GM12878 (cell line): ENCODE results near the gene CACNA1D. TPM values are rescaled to one million over a fixed set of nuclear protein-coding genes. Genes with fewer than 3 reads are reported as not detected.

Source experiments
- CHD4 ChIP-seq: fragments of 200-600 bp; sonication (generic); IDR thresholded peaks from 2 replicates; pipeline ENCODE4 v1.6.1; 2016; ENCODE audit warnings: mild to moderate bottlenecking
- ETV6 ChIP-seq, 2 experiments: fragments of 450-650 bp in 1 of 2; IDR thresholded peaks in 1 of 2; conservative IDR thresholded peaks in 1 of 2; 2 replicates each; pipeline ENCODE4 v1.6.1; 2014; ENCODE audit warnings: antibody characterized with exemption in 1 of 2, borderline replicate concordance in 1 of 2, low read depth in 1 of 2, mild to moderate bottlenecking in 1 of 2, moderate library complexity in 1 of 2
- IKZF1 ChIP-seq: fragments of 450-650 bp; conservative IDR thresholded peaks from 2 replicates; pipeline ENCODE4 v1.6.1; 2017; ENCODE audit warnings: antibody characterized with exemption, mild to moderate bottlenecking
- NR2F1 ChIP-seq: fragments of 450-650 bp; conservative IDR thresholded peaks from 2 replicates; pipeline ENCODE4 v1.6.1; 2017; ENCODE audit warnings: mild to moderate bottlenecking
- PAX8 ChIP-seq: fragments of 450-650 bp; IDR thresholded peaks from 2 replicates; pipeline ENCODE4 v1.6.1; 2017; ENCODE audit warnings: mild to moderate bottlenecking, moderate library complexity
- POLR2AphosphoS2 ChIP-seq: IDR thresholded peaks from 2 replicates; pipeline ENCODE4 v1.6.1; 2011; ENCODE audit warnings: low read depth, mild to moderate bottlenecking, low read length, improper control_type of control experiment, moderate library complexity
- POU2F2 ChIP-seq: IDR thresholded peaks from 3 replicates; pipeline ENCODE4 v1.6.1; 2011; ENCODE audit warnings: low read depth, mild to moderate bottlenecking, low read length, borderline replicate concordance
- RAD21 ChIP-seq: IDR thresholded peaks from 2 replicates; pipeline ENCODE4 v1.6.1; 2011; ENCODE audit warnings: mild to moderate bottlenecking, low read depth, low read length, moderate library complexity; ENCODE audit not compliant: insufficient read depth
- REST ChIP-seq: IDR thresholded peaks from 2 replicates; pipeline ENCODE4 v1.6.1; 2012; ENCODE audit warnings: mild to moderate bottlenecking, low read depth, low read length
- RFX5 ChIP-seq: IDR thresholded peaks from 2 replicates; pipeline ENCODE4 v1.6.1; 2011; ENCODE audit warnings: low read depth, low read length, improper control_type of control experiment
- SIN3A ChIP-seq: IDR thresholded peaks from 2 replicates; pipeline ENCODE4 v1.6.1; 2012; ENCODE audit warnings: low read depth, low read length, improper control_type of control experiment
- SRF ChIP-seq, 2 experiments: IDR thresholded peaks; 2 replicates each; pipeline ENCODE4 v1.6.1; 2011; ENCODE audit warnings: low read depth in 2 of 2, low read length in 2 of 2, mild to moderate bottlenecking in 1 of 2, moderate library complexity in 1 of 2
- TBL1XR1 ChIP-seq: IDR thresholded peaks from 2 replicates; pipeline ENCODE4 v1.6.1; 2012; ENCODE audit warnings: low read depth, low read length, improper control_type of control experiment
- TCF7 ChIP-seq: IDR thresholded peaks from 2 replicates; pipeline ENCODE4 v1.6.1; 2014; ENCODE audit warnings: antibody characterized with exemption, borderline replicate concordance
- ZBTB40 ChIP-seq: fragments of 450-650 bp; IDR thresholded peaks from 2 replicates; pipeline ENCODE4 v1.6.1; 2016; ENCODE audit warnings: mild to moderate bottlenecking, moderate library complexity, borderline replicate concordance
- ZNF217 ChIP-seq: fragments of 450-650 bp; IDR thresholded peaks from 2 replicates; pipeline ENCODE4 v1.6.1; 2017; ENCODE audit warnings: antibody characterized with exemption, mild to moderate bottlenecking
- polyA plus RNA-seq, 11 experiments: library from polyadenylated mRNA; depleted of rRNA in 4 of 11; unstranded in 6 of 11; stranded (reverse) in 5 of 11; fragments of >200 nt; fragmentation: Nextera tagmentation in 4 of 11; fragmentation: Illumina TruSeq in 1 of 11; extraction: Ambion mirVana in 4 of 11; extraction: Trizol in 1 of 11; gene quantifications; 1 replicate in 1 of 11; 2 replicates in 10 of 11; pipeline versions ENCODE4 v1.2.1 to v1.2.3, GENCODE V29; 2011 to 2016; ENCODE audit warnings: inconsistent platforms in 2 of 11, missing spikeins in 2 of 11, low read depth in 1 of 11
- total RNA-seq, 4 experiments: library from RNA; depleted of rRNA in 3 of 4; stranded (reverse); fragments of >200 nt in 3 of 4; fragmentation: Illumina TruSeq in 1 of 4; extraction: Trizol in 1 of 4; gene quantifications; 2 replicates each; pipeline versions ENCODE4 v1.2.1 to v1.2.3, GENCODE V29; 2013 to 2021
- TF ChIP-seq, protein P1 (sequence below): fragments of 450-650 bp; IDR thresholded peaks from 2 replicates; pipeline ENCODE4 v1.6.1; 2016; ENCODE audit warnings: mild to moderate bottlenecking
- TF ChIP-seq, protein P2 (sequence below): fragments of 450-650 bp; conservative IDR thresholded peaks from 2 replicates; pipeline ENCODE4 v1.6.1; 2017; ENCODE audit warnings: mild to moderate bottlenecking, moderate library complexity
- TF ChIP-seq, protein P3 (sequence below): IDR thresholded peaks from 2 replicates; pipeline ENCODE4 v1.6.1; 2012; ENCODE audit warnings: low read length, inconsistent platforms

The CACNA1D gene
- total and polyA plus RNA-seq, 10 of the 15 experiments (the other 5 are each of a cell fraction or from before 2014, with no cell fraction given): 0.21 to 24.4 (median 1.6) TPM

GRCh38 chr3:53555068-53555588 lies 60.7 kb downstream of the CACNA1D start (continued):
- TF ChIP-seq PAX8 (no peak), REST (no peak), ZBTB40 (no peak), RFX5 (no peak), SRF (IDR thresholded peaks at IDR 0.05; ENCODE audit: low read depth in 2 of 2, low read length in 2 of 2) (no peak), TBL1XR1 (no peak), IKZF1 (peak; percentile 79), SIN3A (no peak), ETV6 (conservative IDR thresholded peaks at IDR 0.05 in 1 of 2, IDR thresholded peaks at IDR 0.05 in 1 of 2; ENCODE audit: borderline replicate concordance in 1 of 2, low read depth in 1 of 2) (no peak), CHD4 (no peak), ZNF217 (no peak), RAD21 (no peak), POLR2AphosphoS2 (no peak), POU2F2 (peak; percentile 45; the same call in 2 of the 3 replicates), TCF7 (no peak), NR2F1 (peak; percentile 94)
- TF ChIP-seq, protein P1, sequence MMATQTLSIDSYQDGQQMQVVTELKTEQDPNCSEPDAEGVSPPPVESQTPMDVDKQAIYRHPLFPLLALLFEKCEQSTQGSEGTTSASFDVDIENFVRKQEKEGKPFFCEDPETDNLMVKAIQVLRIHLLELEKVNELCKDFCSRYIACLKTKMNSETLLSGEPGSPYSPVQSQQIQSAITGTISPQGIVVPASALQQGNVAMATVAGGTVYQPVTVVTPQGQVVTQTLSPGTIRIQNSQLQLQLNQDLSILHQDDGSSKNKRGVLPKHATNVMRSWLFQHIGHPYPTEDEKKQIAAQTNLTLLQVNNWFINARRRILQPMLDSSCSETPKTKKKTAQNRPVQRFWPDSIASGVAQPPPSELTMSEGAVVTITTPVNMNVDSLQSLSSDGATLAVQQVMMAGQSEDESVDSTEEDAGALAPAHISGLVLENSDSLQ: no peak
- TF ChIP-seq, protein P2, sequence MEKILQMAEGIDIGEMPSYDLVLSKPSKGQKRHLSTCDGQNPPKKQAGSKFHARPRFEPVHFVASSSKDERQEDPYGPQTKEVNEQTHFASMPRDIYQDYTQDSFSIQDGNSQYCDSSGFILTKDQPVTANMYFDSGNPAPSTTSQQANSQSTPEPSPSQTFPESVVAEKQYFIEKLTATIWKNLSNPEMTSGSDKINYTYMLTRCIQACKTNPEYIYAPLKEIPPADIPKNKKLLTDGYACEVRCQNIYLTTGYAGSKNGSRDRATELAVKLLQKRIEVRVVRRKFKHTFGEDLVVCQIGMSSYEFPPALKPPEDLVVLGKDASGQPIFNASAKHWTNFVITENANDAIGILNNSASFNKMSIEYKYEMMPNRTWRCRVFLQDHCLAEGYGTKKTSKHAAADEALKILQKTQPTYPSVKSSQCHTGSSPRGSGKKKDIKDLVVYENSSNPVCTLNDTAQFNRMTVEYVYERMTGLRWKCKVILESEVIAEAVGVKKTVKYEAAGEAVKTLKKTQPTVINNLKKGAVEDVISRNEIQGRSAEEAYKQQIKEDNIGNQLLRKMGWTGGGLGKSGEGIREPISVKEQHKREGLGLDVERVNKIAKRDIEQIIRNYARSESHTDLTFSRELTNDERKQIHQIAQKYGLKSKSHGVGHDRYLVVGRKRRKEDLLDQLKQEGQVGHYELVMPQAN: no peak
- TF ChIP-seq, protein P3, sequence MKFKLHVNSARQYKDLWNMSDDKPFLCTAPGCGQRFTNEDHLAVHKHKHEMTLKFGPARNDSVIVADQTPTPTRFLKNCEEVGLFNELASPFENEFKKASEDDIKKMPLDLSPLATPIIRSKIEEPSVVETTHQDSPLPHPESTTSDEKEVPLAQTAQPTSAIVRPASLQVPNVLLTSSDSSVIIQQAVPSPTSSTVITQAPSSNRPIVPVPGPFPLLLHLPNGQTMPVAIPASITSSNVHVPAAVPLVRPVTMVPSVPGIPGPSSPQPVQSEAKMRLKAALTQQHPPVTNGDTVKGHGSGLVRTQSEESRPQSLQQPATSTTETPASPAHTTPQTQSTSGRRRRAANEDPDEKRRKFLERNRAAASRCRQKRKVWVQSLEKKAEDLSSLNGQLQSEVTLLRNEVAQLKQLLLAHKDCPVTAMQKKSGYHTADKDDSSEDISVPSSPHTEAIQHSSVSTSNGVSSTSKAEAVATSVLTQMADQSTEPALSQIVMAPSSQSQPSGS: peak; percentile 40; the same call in 1 of the 2 replicates
